Aorta (tissue), 5 donors: ENCODE results near the gene LDAH. TPM values are rescaled to one million over a fixed set of nuclear protein-coding genes. Genes with fewer than 3 reads are reported as not detected.
"Not testable (repeated sequence)": the region's sequence is repeated elsewhere in the genome, so short reads cannot be mapped to it uniquely, and the experiment has no call there.

Experiments
- ATAC-seq: fragments of 200-7000 bp; cut with Tn5 transposase; one replicate; pipeline ENCODE4 v1.9.1; 2022; ENCODE audit warnings: moderate library complexity; ENCODE audit not compliant: low FRiP score
- DNase-seq, 2 donors: peaks; one replicate each; pipeline ENCODE4 v3.0.0-alpha.2; 2020
- H3K27ac ChIP-seq, 2 donors: one replicate each; pipeline ENCODE4 v1.5.1; 2013; ENCODE audit warnings: low read length in 2 of 2, mild to moderate bottlenecking in 2 of 2, moderate library complexity in 2 of 2, control low read depth in 1 of 2, inconsistent platforms in 1 of 2, low read depth in 1 of 2
- H3K27me3 ChIP-seq, 2 donors: one replicate each; pipeline ENCODE4 v1.6.1; 2013; ENCODE audit warnings: control low read depth in 1 of 2, low read length in 1 of 2, mild to moderate bottlenecking in 1 of 2, moderate library complexity in 1 of 2; ENCODE audit not compliant: insufficient read depth in 2 of 2, control insufficient read depth in 1 of 2
- H3K36me3 ChIP-seq, 2 donors: one replicate each; pipeline ENCODE4 v1.6.1; 2013; ENCODE audit warnings: control low read depth in 1 of 2, low read length in 1 of 2, mild to moderate bottlenecking in 1 of 2; ENCODE audit not compliant: insufficient read depth in 2 of 2, control insufficient read depth in 1 of 2
- H3K4me1 ChIP-seq, 2 donors: one replicate each; pipeline ENCODE4 v1.6.1; 2013; ENCODE audit warnings: low read length in 2 of 2, control low read depth in 1 of 2, mild to moderate bottlenecking in 1 of 2, moderate library complexity in 1 of 2; ENCODE audit not compliant: insufficient read depth in 2 of 2, control insufficient read depth in 1 of 2
- H3K4me3 ChIP-seq, 2 donors: one replicate each; pipeline ENCODE4 v1.5.1; 2013; ENCODE audit warnings: low read length in 2 of 2, control low read depth in 1 of 2, mild to moderate bottlenecking in 1 of 2
- H3K9me3 ChIP-seq: one replicate; pipeline ENCODE4 v1.6.1; 2013; ENCODE audit warnings: mild to moderate bottlenecking, low read length; ENCODE audit not compliant: control insufficient read depth
- WGBS, 2 donors: extraction: QIAGEN DNeasy Blood & Tissue Kit; methylation state at CpG; one replicate each; pipeline ENCODE4 v1.1.7; 2013; 5-methylcytosine and 5-hydroxymethylcytosine counted together
- intact Hi-C, 2 donors: fragments of 100-400 bp; cut with DNase I; formaldehyde crosslinking; loops; one replicate each; pipeline versions ENCODE4 v1.14.2 to v1.15.0; 2022
- polyA plus RNA-seq, 2 donors: library from polyadenylated mRNA; stranded (reverse); fragments of 200-250 nt; gene quantifications; one replicate each; pipeline ENCODE4 v1.2.3, GENCODE V29; 2013
- total RNA-seq, 2 donors: library from RNA; stranded (reverse); fragmentation: NEBNext Ultra II Directional; extraction: Animal tissue kit (Norgen Biotek cat#: 25700); gene quantifications; one replicate each; pipeline ENCODE4 v1.2.1, GENCODE V29; 2021
- donor health status: healthy with polysubstance abuse.
- donor health status: Bipolar disorder and iron deficiency.
- donor health status: DM: no; HTN: no; CAD: no.
- donor health status: DM: no; HTN: no; CAD: no.
- donor health status: DM: yes; HTN: yes; CAD: no.

LDAH gene
- total and polyA plus RNA-seq, 4 donors: 6.5 to 18.3 (median 10.3) TPM

- ATAC-seq (peak; percentile 52), DNase-seq (no peak)
- Histone ChIP-seq H3K4me3 (no peak overlapping the region), H3K36me3 (no peaks in the 10 kb centered on the region), H3K27me3 (no peaks in the 10 kb centered on the region), H3K27ac (no peak overlapping the region), H3K4me1 (peaks cover 10 to 13% of the 10 kb centered on the region in 2 donors), H3K9me3 (no peaks in the 10 kb centered on the region)
- intact Hi-C loops: no loop called here
Measured at GRCh38 chr2:20723543-20723942, 99.4 kb downstream of the LDAH start.

- H3K27me3 ChIP-seq: no peaks in the 10 kb centered on the region
- ATAC-seq: no peak
- WGBS, 2 donors: 93 to 100% methylated on average over 1 of the region's 1 CpG
- H3K36me3 ChIP-seq: no peaks in the 10 kb centered on the region
- intact Hi-C loops: no loop called here
- H3K4me3 ChIP-seq: no peak overlapping the region
- DNase-seq: no peak
- peaks cover 9 to 13% of the 10 kb centered on the region in 2 donors for H3K4me1 ChIP-seq
- H3K27ac ChIP-seq: peak overlapping the region in 1 of 2 donors; percentile 87
- H3K9me3 ChIP-seq: peaks cover under 1% of the 10 kb centered on the region
Measured at GRCh38 chr2:20722592-20723240, 100.2 kb downstream of the LDAH start.

GRCh38 chr2:20717641-20718040, 105.3 kb downstream of the LDAH start:
- intact Hi-C loops: no loop called here
- H3K27me3 ChIP-seq: no peaks in the 10 kb centered on the region
- no peak for DNase-seq
- H3K4me3 ChIP-seq: no peak overlapping the region
- H3K27ac ChIP-seq: no peak overlapping the region
- WGBS, 2 donors: 77 to 85% methylated on average over 1 of the region's 1 CpG
- H3K36me3 ChIP-seq: no peaks in the 10 kb centered on the region
- peaks cover 0 to under 1% of the 10 kb centered on the region in 2 donors for H3K4me1 ChIP-seq
- H3K9me3 ChIP-seq: peaks cover 2% of the 10 kb centered on the region
- no peak for ATAC-seq

GRCh38 chr2:20716164-20716563, 106.7 kb downstream of the LDAH start:
- intact Hi-C loops, H3K4me3 ChIP-seq, H3K9me3 ChIP-seq, ATAC-seq, H3K36me3 ChIP-seq, H3K4me1 ChIP-seq, H3K27me3 ChIP-seq, DNase-seq, H3K27ac ChIP-seq: not testable (repeated sequence)
- 92 to 95% methylated on average over 3 of the region's 3 CpGs for WGBS, 2 donors

GRCh38 chr2:20714412-20714811, 108.5 kb downstream of the LDAH start:
- H3K27ac ChIP-seq, H3K27me3 ChIP-seq, intact Hi-C loops, ATAC-seq, DNase-seq, H3K9me3 ChIP-seq, H3K4me3 ChIP-seq, H3K36me3 ChIP-seq, H3K4me1 ChIP-seq: not testable (repeated sequence)
- 93 to 95% methylated on average over 2 of the region's 2 CpGs for WGBS, 2 donors

GRCh38 chr2:20713585-20713984, 109.3 kb downstream of the LDAH start:
- H3K27ac ChIP-seq, H3K4me3 ChIP-seq, ATAC-seq, H3K4me1 ChIP-seq, H3K9me3 ChIP-seq, H3K36me3 ChIP-seq, intact Hi-C loops, H3K27me3 ChIP-seq, DNase-seq: not testable (repeated sequence)
- WGBS, 2 donors: 91 to 100% methylated on average over 3 of the region's 3 CpGs

- WGBS, 2 donors: 98 to 99% methylated on average over 7 of the region's 7 CpGs
Measured at GRCh38 chr2:20711641-20712040, 111.3 kb downstream of the LDAH start.

GRCh38 chr2:20707601-20708000, 115.3 kb downstream of the LDAH start:
- no peaks in the 10 kb centered on the region for H3K36me3 ChIP-seq
- ATAC-seq: no peak
- DNase-seq: no peak
- no peaks in the 10 kb centered on the region for H3K27me3 ChIP-seq
- intact Hi-C loops: no loop called here
- H3K4me1 ChIP-seq: no peaks in the 10 kb centered on the region
- no peak overlapping the region for H3K4me3 ChIP-seq
- 89 to 90% methylated on average over 4 of the region's 4 CpGs for WGBS, 2 donors
- no peaks in the 10 kb centered on the region for H3K9me3 ChIP-seq
- no peak overlapping the region for H3K27ac ChIP-seq

More at GRCh38 chr2:20711641-20712040, 111.3 kb downstream of the LDAH start:
- H3K27ac ChIP-seq, H3K4me3 ChIP-seq, H3K27me3 ChIP-seq, H3K4me1 ChIP-seq, H3K9me3 ChIP-seq, H3K36me3 ChIP-seq, intact Hi-C loops, ATAC-seq, DNase-seq: not testable (repeated sequence)

- no peak overlapping the region for H3K4me3 ChIP-seq
- DNase-seq (no peak), ATAC-seq (no peak)
- intact Hi-C loops: no loop called here
- H3K9me3 ChIP-seq: no peaks in the 10 kb centered on the region
- no peaks in the 10 kb centered on the region for H3K4me1 ChIP-seq
- no peak overlapping the region for H3K27ac ChIP-seq
- WGBS, 2 donors: 91 to 93% methylated on average over 3 of the region's 3 CpGs
- H3K36me3 ChIP-seq: no peaks in the 10 kb centered on the region
- H3K27me3 ChIP-seq: no peaks in the 10 kb centered on the region
Measured at GRCh38 chr2:20706786-20707185, 116.1 kb downstream of the LDAH start.
